ENCODE results near the gene RAB11FIP3. TPM values are rescaled to one million over a fixed set of nuclear protein-coding genes. Genes with fewer than 3 reads are reported as not detected.

RAB11FIP3 gene
- polyA plus RNA-seq, 1 of the 3 experiments (the other 2 are of a cell fraction) = 24.8 TPM

- Histone ChIP-seq H3K36me3 (replicated peaks in 1 of 2; ENCODE audit: control insufficient read depth in 1 of 2, insufficient read depth in 2 of 2, low read length in 1 of 2) (peaks cover 9 to 29% of the 10 kb centered on the region in 2 experiments), H3K79me2 (ENCODE audit: insufficient read depth) (no peaks in the 10 kb centered on the region), H4K20me1 (ENCODE audit: insufficient read depth) (no peaks in the 10 kb centered on the region), H3K27me3 (ENCODE audit: insufficient read depth) (no peaks in the 10 kb centered on the region), H3F3A (replicated peaks; ENCODE audit: insufficient read depth) (no peaks in the 10 kb centered on the region), H3K27ac (ENCODE audit: low read depth in 2 of 2, low read length in 1 of 2) (no peak overlapping the region), H3K9me3 (no peaks in the 10 kb centered on the region), H3K9ac (no peak overlapping the region), H3K9me2 (no peaks in the 10 kb centered on the region), H3K4me1 (ENCODE audit: control insufficient read depth in 1 of 2, insufficient read depth in 2 of 2, low read depth in 1 of 2, low read length in 1 of 2) (no peaks in the 10 kb centered on the region), H3K4me3 (ENCODE audit: low read depth in 2 of 2, low read length in 1 of 2) (no peak overlapping the region), H2AFZ (ENCODE audit: low read depth) (no peak overlapping the region), H3K4me2 (no peak overlapping the region)
- POLR2A ChIA-PET = no interaction called here
- TF ChIP-seq CTCF (IDR thresholded peaks at IDR 0.05) (no peak), TAF1 (IDR thresholded peaks at IDR 0.05; ENCODE audit: borderline replicate concordance, low read depth, low read length) (no peak), MEF2A (IDR thresholded peaks at IDR 0.05; ENCODE audit: borderline replicate concordance, low read depth) (no peak)
- no peak for DNase-seq
- CTCF ChIA-PET = interaction anchor here (3.0 kb wide), 1 partner anchor 9 kb away, joined by 20 read pairs; no protein-coding TSS in a partner anchor
- WGBS (ENCODE audit: low lambda C conversion rate) = 87% methylated on average over 7 of the region's 16 CpGs
These were observed 64.2 kb downstream of the RAB11FIP3 start for GRCh38 chr16:489606-490005.

GRCh38 chr16:490768-491167 is 65.3 kb downstream of the RAB11FIP3 start:
- CTCF ChIA-PET = interaction anchor here (1.2 kb wide), 1 partner anchor 99 kb away, joined by 3 read pairs; no protein-coding TSS in a partner anchor
- Histone ChIP-seq H3K9me3 (no peaks in the 10 kb centered on the region), H3K27me3 (ENCODE audit: insufficient read depth) (no peaks in the 10 kb centered on the region), H3K79me2 (ENCODE audit: insufficient read depth) (no peaks in the 10 kb centered on the region), H3K4me1 (ENCODE audit: control insufficient read depth in 1 of 2, insufficient read depth in 2 of 2, low read depth in 1 of 2, low read length in 1 of 2) (no peaks in the 10 kb centered on the region), H3F3A (replicated peaks; ENCODE audit: insufficient read depth) (no peaks in the 10 kb centered on the region), H3K9ac (no peak overlapping the region), H3K36me3 (replicated peaks in 1 of 2; ENCODE audit: control insufficient read depth in 1 of 2, insufficient read depth in 2 of 2, low read length in 1 of 2) (peaks cover 9 to 29% of the 10 kb centered on the region in 2 experiments), H3K27ac (ENCODE audit: low read depth in 2 of 2, low read length in 1 of 2) (no peak overlapping the region), H3K4me2 (no peak overlapping the region), H2AFZ (ENCODE audit: low read depth) (no peak overlapping the region), H3K4me3 (ENCODE audit: low read depth in 2 of 2, low read length in 1 of 2) (no peak overlapping the region), H3K9me2 (no peaks in the 10 kb centered on the region), H4K20me1 (ENCODE audit: insufficient read depth) (no peaks in the 10 kb centered on the region)
- no peak for DNase-seq
- WGBS (ENCODE audit: low lambda C conversion rate) = 90% methylated on average over 9 of the region's 10 CpGs
- TF ChIP-seq ZBTB33 (IDR thresholded peaks at IDR 0.05; ENCODE audit: borderline replicate concordance, low read depth) (no peak), RFX5 (IDR thresholded peaks at IDR 0.05; ENCODE audit: low read length) (no peak), FOXJ3 (CRISPR knock-in tag; IDR thresholded peaks at IDR 0.05) (no peak)
- POLR2A ChIA-PET = no interaction called here
